CMK (cell line): ENCODE results near the gene SLC39A11.
A peak's percentile ranks its signal among the peaks of the same experiment; 100 is the strongest.
"Not testable (repeated sequence)": the region's sequence is repeated elsewhere in the genome, so short reads cannot be mapped to it uniquely, and the experiment has no call there.

Experiments
- DNase-seq: peaks from one replicate; pipeline ENCODE4 v3.0.0-alpha.2; 2010; ENCODE audit warnings: low read depth

The SLC39A11 gene

GRCh38 chr17:72916991-72917390 lies 175.5 kb downstream of the SLC39A11 start:
- DNase-seq = peak; percentile 14

GRCh38 chr17:72915625-72916081 lies 176.8 kb downstream of the SLC39A11 start:
- DNase-seq = no peak

GRCh38 chr17:72913142-72913682 lies 179.3 kb downstream of the SLC39A11 start:
- no peak for DNase-seq

GRCh38 chr17:72906306-72906705 lies 186.2 kb downstream of the SLC39A11 start:
- DNase-seq = no peak

- DNase-seq = no peak
These were observed 189.0 kb downstream of the SLC39A11 start for GRCh38 chr17:72903522-72903921.

GRCh38 chr17:72901657-72902056 lies 190.8 kb downstream of the SLC39A11 start:
- DNase-seq = peak; percentile 89

GRCh38 chr17:72901083-72901482 lies 191.4 kb downstream of the SLC39A11 start:
- DNase-seq = peak; percentile 64

GRCh38 chr17:72900654-72900971 lies 191.9 kb downstream of the SLC39A11 start:
- DNase-seq = no peak

- no peak for DNase-seq
These were observed 193.8 kb downstream of the SLC39A11 start for GRCh38 chr17:72898725-72899124.

GRCh38 chr17:72896288-72896687 lies 196.2 kb downstream of the SLC39A11 start:
- DNase-seq = not testable (repeated sequence)

GRCh38 chr17:72891627-72892026 lies 200.9 kb downstream of the SLC39A11 start:
- no peak for DNase-seq

- no peak for DNase-seq
These were observed 201.8 kb downstream of the SLC39A11 start for GRCh38 chr17:72890711-72891110.

- no peak for DNase-seq
These were observed 204.6 kb downstream of the SLC39A11 start for GRCh38 chr17:72887917-72888316.

GRCh38 chr17:72887322-72887721 lies 205.2 kb downstream of the SLC39A11 start:
- DNase-seq = no peak

- DNase-seq = no peak
These were observed 205.9 kb downstream of the SLC39A11 start for GRCh38 chr17:72886622-72887021.

- DNase-seq = no peak
These were observed 208.4 kb downstream of the SLC39A11 start for GRCh38 chr17:72884066-72884465.

- no peak for DNase-seq
These were observed 209.1 kb downstream of the SLC39A11 start for GRCh38 chr17:72883351-72883750.

- DNase-seq = no peak
These were observed 210.1 kb downstream of the SLC39A11 start for GRCh38 chr17:72882426-72882825.

GRCh38 chr17:72879877-72880276 lies 212.6 kb downstream of the SLC39A11 start:
- no peak for DNase-seq

GRCh38 chr17:72878975-72879660 lies 213.4 kb downstream of the SLC39A11 start:
- no peak for DNase-seq

GRCh38 chr17:72877348-72877747 lies 215.1 kb downstream of the SLC39A11 start:
- DNase-seq = no peak

GRCh38 chr17:72876413-72876812 lies 216.1 kb downstream of the SLC39A11 start:
- no peak for DNase-seq

- no peak for DNase-seq
These were observed 217.1 kb downstream of the SLC39A11 start for GRCh38 chr17:72875361-72875760.

- no peak for DNase-seq
These were observed 220.1 kb downstream of the SLC39A11 start for GRCh38 chr17:72872396-72872795.
